ENCODE measurements around the gene BRSK2. TPM values are rescaled to one million over a fixed set of nuclear protein-coding genes. Genes with fewer than 3 reads are reported as not detected.

Gene BRSK2
- total and polyA plus RNA-seq, 4 experiments from 2014 or later: 0.18 to 0.47 (median 0.32) TPM

GRCh38 chr11:1454576-1454975 lies 64.8 kb downstream of the BRSK2 start:
- no peak overlapping the region for H3K4me3 ChIP-seq (ENCODE audit: low read length in 2 of 2)
- ChIA-PET POLR2A (ENCODE audit: partially characterized antibody) (interaction anchor here (0.6 kb wide), 1 partner anchor 120 kb away, joined by 4 read pairs; no protein-coding TSS in a partner anchor), CTCF (ENCODE audit: partially characterized antibody) (no interaction called here)
- H3K27ac ChIP-seq (ENCODE audit: low read depth, low read length): no peak overlapping the region
- Mint-ChIP-seq H3K27me3 (no peaks in the 10 kb centered on the region), H3K27ac (no peak overlapping the region), H3K4me1 (no peaks in the 10 kb centered on the region), H3K9me3 (no peaks in the 10 kb centered on the region), H3K36me3 (no peaks in the 10 kb centered on the region), H3K4me3 (no peak overlapping the region)
- intact Hi-C loops (cut with micrococcal nuclease): no loop called here
- no peaks in the 10 kb centered on the region for H3K27me3 ChIP-seq (ENCODE audit: insufficient read depth, low read length)
- DNase-seq: no peak
- no peaks in the 10 kb centered on the region for H3K36me3 ChIP-seq (ENCODE audit: insufficient read depth, low read length)
- H3K9me3 ChIP-seq (ENCODE audit: control insufficient read depth in 1 of 2, low read length in 2 of 2): no peaks in the 10 kb centered on the region
- no peaks in the 10 kb centered on the region for H3K4me1 ChIP-seq (ENCODE audit: insufficient read depth, low read length)

GRCh38 chr11:1455032-1455762 lies 65.5 kb downstream of the BRSK2 start:
- Histone ChIP-seq H3K27me3 (ENCODE audit: insufficient read depth, low read length) (no peaks in the 10 kb centered on the region), H3K4me3 (ENCODE audit: low read length in 2 of 2) (no peak overlapping the region), H3K36me3 (ENCODE audit: insufficient read depth, low read length) (no peaks in the 10 kb centered on the region), H3K27ac (ENCODE audit: low read depth, low read length) (no peak overlapping the region), H3K4me1 (ENCODE audit: insufficient read depth, low read length) (no peaks in the 10 kb centered on the region), H3K9me3 (ENCODE audit: control insufficient read depth in 1 of 2, low read length in 2 of 2) (no peaks in the 10 kb centered on the region)
- ChIA-PET CTCF (ENCODE audit: partially characterized antibody) (no interaction called here), POLR2A (ENCODE audit: partially characterized antibody) (interaction anchor here (0.6 to 1.1 kb wide), 2 partner anchors 9 to 120 kb away, joined by 4 read pairs; no protein-coding TSS in a partner anchor)
- intact Hi-C loops (cut with micrococcal nuclease): no loop called here
- no peak overlapping the region for H3K4me3 Mint-ChIP-seq
- no peaks in the 10 kb centered on the region for H3K27me3 Mint-ChIP-seq
- H3K4me1 Mint-ChIP-seq: no peaks in the 10 kb centered on the region
- H3K9me3 Mint-ChIP-seq: no peaks in the 10 kb centered on the region
- H3K36me3 Mint-ChIP-seq: no peaks in the 10 kb centered on the region
- DNase-seq: no peak
- no peak overlapping the region for H3K27ac Mint-ChIP-seq

GRCh38 chr11:1455763-1456060 lies 66.0 kb downstream of the BRSK2 start:
- H3K4me1 Mint-ChIP-seq: no peaks in the 10 kb centered on the region
- POLR2A ChIA-PET (ENCODE audit: partially characterized antibody): interaction anchor here (1.1 kb wide), 1 partner anchor 9 kb away, joined by 4 read pairs; no protein-coding TSS in a partner anchor
- H3K27ac Mint-ChIP-seq: peak overlapping the region in 1 of 7 donors; percentile 51
- Histone ChIP-seq H3K36me3 (ENCODE audit: insufficient read depth, low read length) (no peaks in the 10 kb centered on the region), H3K9me3 (ENCODE audit: control insufficient read depth in 1 of 2, low read length in 2 of 2) (no peaks in the 10 kb centered on the region), H3K27me3 (ENCODE audit: insufficient read depth, low read length) (no peaks in the 10 kb centered on the region), H3K27ac (ENCODE audit: low read depth, low read length) (no peak overlapping the region), H3K4me3 (ENCODE audit: low read length in 2 of 2) (no peak overlapping the region), H3K4me1 (ENCODE audit: insufficient read depth, low read length) (no peaks in the 10 kb centered on the region)
- intact Hi-C loops (cut with micrococcal nuclease): no loop called here
- H3K27me3 Mint-ChIP-seq: no peaks in the 10 kb centered on the region
- H3K36me3 Mint-ChIP-seq: no peaks in the 10 kb centered on the region
- no peak for DNase-seq
- H3K9me3 Mint-ChIP-seq: no peaks in the 10 kb centered on the region
- CTCF ChIA-PET (ENCODE audit: partially characterized antibody): no interaction called here
- H3K4me3 Mint-ChIP-seq: no peak overlapping the region

- Histone ChIP-seq H3K4me3 (ENCODE audit: low read length in 2 of 2) (no peak overlapping the region), H3K36me3 (ENCODE audit: insufficient read depth, low read length) (no peaks in the 10 kb centered on the region), H3K4me1 (ENCODE audit: insufficient read depth, low read length) (no peaks in the 10 kb centered on the region), H3K27me3 (ENCODE audit: insufficient read depth, low read length) (no peaks in the 10 kb centered on the region), H3K27ac (ENCODE audit: low read depth, low read length) (no peak overlapping the region), H3K9me3 (ENCODE audit: control insufficient read depth in 1 of 2, low read length in 2 of 2) (no peaks in the 10 kb centered on the region)
- Mint-ChIP-seq H3K4me1 (no peaks in the 10 kb centered on the region), H3K4me3 (no peak overlapping the region), H3K36me3 (no peaks in the 10 kb centered on the region), H3K27me3 (no peaks in the 10 kb centered on the region), H3K27ac (peak overlapping the region in 1 of 7 donors; percentile 51), H3K9me3 (no peaks in the 10 kb centered on the region)
- POLR2A ChIA-PET (ENCODE audit: partially characterized antibody): no interaction called here
- DNase-seq: no peak
- CTCF ChIA-PET (ENCODE audit: partially characterized antibody): no interaction called here
- intact Hi-C loops (cut with micrococcal nuclease): no loop called here
Observed at GRCh38 chr11:1456176-1456575, 66.4 kb downstream of the BRSK2 start.

GRCh38 chr11:1456596-1457325 lies 67.0 kb downstream of the BRSK2 start:
- no peaks in the 10 kb centered on the region for H3K9me3 Mint-ChIP-seq
- H3K27ac ChIP-seq (ENCODE audit: low read depth, low read length): no peak overlapping the region
- intact Hi-C loops (cut with micrococcal nuclease): no loop called here
- H3K4me3 ChIP-seq (ENCODE audit: low read length in 2 of 2): no peak overlapping the region
- H3K4me1 ChIP-seq (ENCODE audit: insufficient read depth, low read length): no peaks in the 10 kb centered on the region
- no peaks in the 10 kb centered on the region for H3K4me1 Mint-ChIP-seq
- H3K27me3 Mint-ChIP-seq: no peaks in the 10 kb centered on the region
- H3K36me3 Mint-ChIP-seq: no peaks in the 10 kb centered on the region
- H3K27ac Mint-ChIP-seq: no peak overlapping the region
- DNase-seq: no peak
- POLR2A ChIA-PET (ENCODE audit: partially characterized antibody): no interaction called here
- CTCF ChIA-PET (ENCODE audit: partially characterized antibody): no interaction called here
- H3K36me3 ChIP-seq (ENCODE audit: insufficient read depth, low read length): no peaks in the 10 kb centered on the region
- H3K4me3 Mint-ChIP-seq: no peak overlapping the region
- no peaks in the 10 kb centered on the region for H3K27me3 ChIP-seq (ENCODE audit: insufficient read depth, low read length)
- H3K9me3 ChIP-seq (ENCODE audit: control insufficient read depth in 1 of 2, low read length in 2 of 2): no peaks in the 10 kb centered on the region

- H3K4me3 ChIP-seq (ENCODE audit: low read length in 2 of 2): no peak overlapping the region
- Mint-ChIP-seq H3K4me3 (no peak overlapping the region), H3K36me3 (no peaks in the 10 kb centered on the region), H3K27me3 (no peaks in the 10 kb centered on the region), H3K9me3 (no peaks in the 10 kb centered on the region), H3K4me1 (no peaks in the 10 kb centered on the region), H3K27ac (no peak overlapping the region)
- CTCF ChIA-PET (ENCODE audit: partially characterized antibody): no interaction called here
- intact Hi-C loops (cut with micrococcal nuclease): no loop called here
- POLR2A ChIA-PET (ENCODE audit: partially characterized antibody): no interaction called here
- no peak for DNase-seq
- no peaks in the 10 kb centered on the region for H3K4me1 ChIP-seq (ENCODE audit: insufficient read depth, low read length)
- no peaks in the 10 kb centered on the region for H3K36me3 ChIP-seq (ENCODE audit: insufficient read depth, low read length)
- H3K9me3 ChIP-seq (ENCODE audit: control insufficient read depth in 1 of 2, low read length in 2 of 2): no peaks in the 10 kb centered on the region
- H3K27ac ChIP-seq (ENCODE audit: low read depth, low read length): no peak overlapping the region
- no peaks in the 10 kb centered on the region for H3K27me3 ChIP-seq (ENCODE audit: insufficient read depth, low read length)
Observed at GRCh38 chr11:1457326-1457680, 67.6 kb downstream of the BRSK2 start.

GRCh38 chr11:1457856-1458255 lies 68.1 kb downstream of the BRSK2 start:
- Histone ChIP-seq H3K9me3 (ENCODE audit: control insufficient read depth in 1 of 2, low read length in 2 of 2) (no peaks in the 10 kb centered on the region), H3K27ac (ENCODE audit: low read depth, low read length) (no peak overlapping the region), H3K4me1 (ENCODE audit: insufficient read depth, low read length) (no peaks in the 10 kb centered on the region), H3K36me3 (ENCODE audit: insufficient read depth, low read length) (no peaks in the 10 kb centered on the region), H3K27me3 (ENCODE audit: insufficient read depth, low read length) (no peaks in the 10 kb centered on the region), H3K4me3 (ENCODE audit: low read length in 2 of 2) (no peak overlapping the region)
- no peak for DNase-seq
- ChIA-PET POLR2A (ENCODE audit: partially characterized antibody) (no interaction called here), CTCF (ENCODE audit: partially characterized antibody) (no interaction called here)
- intact Hi-C loops (cut with micrococcal nuclease): loop anchor here (1.0 kb wide), 1 partner anchor 116 kb away; no protein-coding TSS in a partner anchor
- no peaks in the 10 kb centered on the region for H3K9me3 Mint-ChIP-seq
- no peaks in the 10 kb centered on the region for H3K36me3 Mint-ChIP-seq
- H3K4me1 Mint-ChIP-seq: no peaks in the 10 kb centered on the region
- H3K27me3 Mint-ChIP-seq: no peaks in the 10 kb centered on the region
- H3K4me3 Mint-ChIP-seq: no peak overlapping the region
- H3K27ac Mint-ChIP-seq: no peak overlapping the region
